ENCODE measurements around the gene SMARCAL1.

Gene SMARCAL1

DNA sequence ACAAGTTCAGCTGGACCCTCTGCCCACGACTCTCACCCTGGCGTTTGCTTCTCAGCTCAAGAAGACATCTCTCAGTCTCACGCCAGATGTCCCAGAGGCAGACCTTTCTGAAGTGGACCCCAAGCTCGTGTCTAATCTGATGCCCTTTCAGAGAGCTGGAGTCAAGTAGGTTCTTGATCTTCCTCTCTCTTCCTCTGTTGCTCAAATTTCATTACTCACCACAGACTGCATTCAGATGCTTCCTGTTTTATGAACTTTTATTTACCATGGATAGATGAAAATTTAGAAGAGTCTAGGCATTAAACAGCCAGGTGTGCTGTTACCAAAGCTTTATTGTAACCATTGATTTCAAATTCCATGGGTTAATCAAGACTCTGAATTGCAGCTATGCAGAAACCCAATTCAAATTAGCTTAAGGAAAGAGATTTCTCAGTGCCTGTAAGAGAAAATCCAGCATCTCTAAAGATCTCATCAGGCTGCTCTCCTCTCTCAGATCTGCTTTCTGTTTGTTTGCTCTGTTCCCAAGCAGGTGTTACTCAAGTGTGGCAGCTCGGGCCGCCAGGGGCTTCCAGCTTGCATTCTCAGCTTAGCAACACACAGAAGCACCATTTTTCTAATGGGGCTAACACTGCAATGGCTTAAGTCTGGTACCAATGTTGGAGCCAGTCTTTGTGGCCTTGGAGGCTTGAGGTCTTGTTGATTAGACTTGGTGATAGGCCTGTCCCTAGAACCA lies 16.5 kb downstream of the SMARCAL1 start:
- DNase-seq: no peak
- peaks cover 71 to 79% of the 10 kb centered on the region in 2 donors for H3K36me3 Mint-ChIP-seq
- no peak overlapping the region for H3K27ac Mint-ChIP-seq

DNA sequence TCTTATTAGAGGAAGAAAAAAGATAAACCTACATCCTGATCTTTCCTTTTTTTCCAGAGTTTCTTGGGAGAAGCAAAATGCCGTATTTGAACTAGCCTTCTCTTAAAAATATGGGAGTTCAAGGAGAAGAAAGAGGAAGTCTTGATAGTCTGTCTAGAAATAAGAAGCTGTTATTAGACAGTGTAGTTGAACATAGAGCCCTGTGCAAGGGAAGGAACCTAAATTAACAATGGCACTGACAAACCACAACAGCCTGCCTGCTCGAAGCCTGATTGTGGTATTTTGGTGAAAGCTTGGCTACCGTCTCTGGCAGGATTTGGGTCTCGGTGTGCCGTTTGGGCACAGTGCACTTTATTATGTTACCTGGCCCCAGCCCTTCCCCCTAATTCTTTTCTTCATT lies 17.1 kb downstream of the SMARCAL1 start:
- Mint-ChIP-seq H3K27ac (no peak overlapping the region), H3K4me1 (no peaks in the 10 kb centered on the region), H3K36me3 (peaks cover 70 to 78% of the 10 kb centered on the region in 2 donors), H3K4me3 (no peak overlapping the region), H3K9me3 (peaks cover 3 to 5% of the 10 kb centered on the region in 2 donors), H3K27me3 (no peaks in the 10 kb centered on the region)
- ATAC-seq (replicated peaks): no peak
- DNase-seq: no peak

More for the DNA sequence above, 16.5 kb downstream of the SMARCAL1 start:
- no peak for ATAC-seq (replicated peaks)
- no peaks in the 10 kb centered on the region for H3K4me1 Mint-ChIP-seq
- peaks cover 3 to 5% of the 10 kb centered on the region in 2 donors for H3K9me3 Mint-ChIP-seq
- no peaks in the 10 kb centered on the region for H3K27me3 Mint-ChIP-seq
- no peak overlapping the region for H3K4me3 Mint-ChIP-seq

DNA sequence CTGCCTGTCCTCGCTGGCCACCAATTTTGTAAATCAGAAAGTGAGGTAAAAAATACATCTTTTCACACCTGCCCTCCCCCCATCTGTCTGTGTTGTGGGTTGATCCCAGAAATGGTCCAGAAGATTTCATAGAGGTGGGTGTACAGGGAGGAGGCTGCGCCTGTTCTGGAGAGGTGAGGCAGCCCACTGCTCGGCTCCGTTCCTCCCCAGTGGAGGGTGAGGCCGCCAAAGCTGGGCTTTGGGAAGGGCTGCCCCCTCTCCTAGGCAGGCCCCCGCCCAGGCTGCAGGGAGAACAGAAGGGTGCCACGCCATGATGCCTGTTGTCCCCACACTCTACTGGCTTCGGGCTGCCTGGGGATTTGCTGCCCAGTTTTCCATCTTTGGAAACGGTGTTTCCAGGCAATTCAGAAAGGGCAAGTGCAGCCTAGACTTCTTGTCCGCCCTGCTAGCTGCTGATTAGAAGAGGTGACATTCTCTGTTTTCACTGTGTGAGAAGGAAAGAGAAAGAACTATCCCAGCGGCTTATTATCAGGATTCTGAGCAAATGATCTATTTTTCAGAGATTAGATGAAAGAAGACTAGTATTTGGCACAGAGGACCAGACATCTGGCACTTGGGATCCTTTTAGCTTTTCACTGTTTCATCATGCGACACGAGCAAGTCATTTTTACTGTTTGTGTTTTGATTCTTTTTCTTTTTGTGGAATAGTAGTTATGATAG lies 18.7 kb downstream of the SMARCAL1 start:
- DNase-seq: no peak
- Mint-ChIP-seq H3K4me1 (no peaks in the 10 kb centered on the region), H3K4me3 (no peak overlapping the region), H3K9me3 (no peaks in the 10 kb centered on the region), H3K36me3 (peaks cover 61 to 78% of the 10 kb centered on the region in 2 donors), H3K27ac (no peak overlapping the region), H3K27me3 (no peaks in the 10 kb centered on the region)
- no peak for ATAC-seq (replicated peaks)

DNA sequence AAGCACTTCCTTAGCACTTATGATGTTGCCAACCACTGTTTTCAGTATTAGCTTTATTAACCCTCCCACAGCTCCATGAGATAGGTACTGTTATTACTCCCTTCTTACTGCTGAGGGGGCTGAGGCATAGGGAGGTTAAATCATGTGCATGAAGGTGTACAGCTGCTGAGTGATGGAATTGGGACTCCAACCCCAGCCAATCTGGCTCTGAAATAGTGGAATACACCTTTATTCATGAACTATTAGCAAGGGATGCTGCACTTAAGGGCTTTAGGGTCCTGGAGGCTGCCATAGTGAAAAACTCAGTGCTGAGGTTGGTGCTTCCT lies 19.2 kb downstream of the SMARCAL1 start:
- no peaks in the 10 kb centered on the region for H3K4me1 Mint-ChIP-seq
- peaks cover 61 to 79% of the 10 kb centered on the region in 2 donors for H3K36me3 Mint-ChIP-seq
- H3K4me3 Mint-ChIP-seq: no peak overlapping the region
- H3K27me3 Mint-ChIP-seq: no peaks in the 10 kb centered on the region
- H3K27ac Mint-ChIP-seq: no peak overlapping the region
- no peaks in the 10 kb centered on the region for H3K9me3 Mint-ChIP-seq
- DNase-seq: no peak
- no peak for ATAC-seq (replicated peaks)

DNA sequence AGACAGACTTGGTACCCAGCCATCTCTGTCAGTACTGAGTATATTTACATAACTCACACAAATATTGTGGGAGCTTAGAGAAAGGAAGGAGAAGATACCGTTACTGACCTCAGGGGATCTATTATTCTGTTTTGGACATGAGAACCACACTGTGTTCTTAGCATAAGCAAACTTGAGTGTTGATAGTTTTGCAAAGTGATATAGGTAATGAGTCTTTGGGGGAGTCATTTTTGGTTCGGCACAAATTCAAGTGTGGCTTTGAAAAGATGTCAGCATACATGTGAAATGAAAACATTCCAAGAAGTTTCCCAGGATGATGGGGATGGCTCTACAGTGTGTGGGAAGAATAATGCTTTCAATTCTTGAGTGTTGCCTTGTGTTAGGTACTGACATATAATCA lies 24.1 kb downstream of the SMARCAL1 start:
- Mint-ChIP-seq H3K4me3 (no peak overlapping the region), H3K36me3 (peaks cover 48 to 69% of the 10 kb centered on the region in 2 donors), H3K9me3 (no peaks in the 10 kb centered on the region), H3K27ac (no peak overlapping the region), H3K4me1 (no peaks in the 10 kb centered on the region), H3K27me3 (no peaks in the 10 kb centered on the region)
- ATAC-seq (replicated peaks) (no peak), DNase-seq (no peak)

DNA sequence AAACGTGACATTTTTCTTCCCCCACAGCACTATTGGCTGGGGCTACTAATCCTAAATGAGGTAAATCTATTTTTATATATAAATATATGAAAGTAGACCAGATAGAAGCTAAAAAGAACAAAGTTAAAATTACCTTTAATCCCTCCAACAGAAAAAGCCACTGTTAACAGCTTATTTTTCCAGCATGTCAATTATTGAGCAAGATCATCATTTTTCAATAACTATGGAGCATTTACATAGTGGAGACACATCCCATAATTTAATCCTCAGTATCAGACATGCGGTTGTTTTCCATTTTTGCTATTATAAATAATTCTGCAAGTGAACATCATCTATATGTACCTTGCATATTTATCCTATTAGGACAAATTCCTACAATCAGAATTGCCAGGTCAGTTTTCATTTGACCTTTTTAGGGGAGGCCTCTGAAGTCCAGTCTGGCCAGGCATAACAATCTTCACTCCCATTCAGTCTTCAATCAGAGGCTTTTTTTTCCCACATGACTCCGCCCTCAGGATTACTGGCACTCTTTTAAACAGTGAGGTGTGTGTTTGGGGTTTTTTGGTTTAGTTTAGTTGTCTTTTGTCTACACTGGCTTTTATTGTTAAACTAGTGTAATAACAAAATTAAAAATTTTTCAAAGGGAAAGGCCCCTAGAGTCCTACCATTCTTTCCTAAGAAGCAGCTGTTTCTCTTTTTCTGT lies 29.2 kb downstream of the SMARCAL1 start:
- Mint-ChIP-seq H3K27ac (no peak overlapping the region), H3K36me3 (peaks cover 38 to 56% of the 10 kb centered on the region in 2 donors), H3K4me3 (no peak overlapping the region), H3K9me3 (no peaks in the 10 kb centered on the region), H3K4me1 (no peaks in the 10 kb centered on the region), H3K27me3 (no peaks in the 10 kb centered on the region)
- ATAC-seq (replicated peaks): no peak
- no peak for DNase-seq

DNA sequence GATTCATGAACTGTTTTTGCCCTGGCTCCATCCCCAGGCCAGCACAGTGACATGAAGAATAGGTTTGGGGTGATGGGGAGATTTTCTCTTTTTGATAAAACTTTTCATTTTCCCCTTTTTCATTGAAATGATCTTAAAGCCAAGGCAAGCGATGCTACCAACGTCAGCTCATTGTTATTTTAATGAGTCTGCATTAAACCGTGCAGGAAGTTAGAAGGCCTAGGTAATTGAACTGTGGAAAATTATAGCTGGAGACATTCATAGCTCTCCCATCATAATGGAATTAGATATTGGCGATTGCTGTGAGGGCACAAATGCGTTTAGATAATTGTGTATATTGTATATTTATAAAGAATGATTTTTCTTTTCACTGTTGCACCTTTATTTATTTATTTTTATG lies 33.2 kb downstream of the SMARCAL1 start:
- DNase-seq (no peak), ATAC-seq (replicated peaks) (no peak)
- H3K4me3 Mint-ChIP-seq: no peak overlapping the region
- H3K4me1 Mint-ChIP-seq: no peaks in the 10 kb centered on the region
- peaks cover 3 to 5% of the 10 kb centered on the region in 2 donors for H3K9me3 Mint-ChIP-seq
- H3K36me3 Mint-ChIP-seq: peaks cover 57 to 73% of the 10 kb centered on the region in 2 donors
- no peaks in the 10 kb centered on the region for H3K27me3 Mint-ChIP-seq
- no peak overlapping the region for H3K27ac Mint-ChIP-seq

DNA sequence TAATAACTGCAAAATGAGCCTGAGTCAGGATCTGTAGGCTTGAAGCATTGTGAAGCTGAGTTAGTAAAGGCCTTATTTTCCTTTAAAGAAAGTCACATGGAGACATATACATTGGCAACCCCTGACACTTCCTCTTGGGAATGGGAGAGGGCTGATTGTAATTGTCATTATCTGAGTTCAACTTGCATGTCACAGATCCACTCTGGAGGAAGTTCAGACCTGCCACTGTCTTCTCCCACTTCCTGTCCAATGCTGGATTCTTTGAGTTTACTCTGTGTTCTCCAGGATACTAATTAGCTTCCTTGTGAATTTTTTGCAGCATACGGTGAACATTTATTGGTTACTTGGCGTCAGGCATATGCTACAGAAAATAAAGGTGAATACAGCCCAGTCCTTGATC lies 34.1 kb downstream of the SMARCAL1 start:
- Mint-ChIP-seq H3K4me3 (no peak overlapping the region), H3K9me3 (peaks cover 3 to 5% of the 10 kb centered on the region in 2 donors), H3K36me3 (peaks cover 59 to 75% of the 10 kb centered on the region in 2 donors), H3K4me1 (no peaks in the 10 kb centered on the region), H3K27ac (no peak overlapping the region), H3K27me3 (no peaks in the 10 kb centered on the region)
- DNase-seq (no peak), ATAC-seq (replicated peaks) (no peak)

DNA sequence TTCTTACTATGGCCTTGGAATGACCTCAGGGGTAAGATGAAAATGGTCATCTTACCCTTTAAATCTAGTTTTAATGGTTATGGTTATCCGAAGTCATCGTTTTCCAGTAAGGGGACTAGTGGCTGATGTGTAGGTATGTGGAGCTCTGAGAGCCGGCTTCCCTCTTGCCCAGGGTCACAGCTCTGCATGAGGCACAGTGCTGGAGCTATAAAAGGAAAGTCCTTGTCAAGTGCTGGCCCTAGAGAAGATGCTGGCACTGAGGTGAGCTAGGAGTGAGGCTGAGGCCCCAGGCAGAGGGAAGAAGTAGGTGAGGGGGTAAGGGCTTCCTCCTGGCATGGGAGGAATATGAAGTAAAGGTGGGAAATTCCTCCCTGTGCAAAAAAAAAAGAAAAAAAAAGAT lies 35.0 kb downstream of the SMARCAL1 start:
- ATAC-seq (replicated peaks) (no peak), DNase-seq (no peak)
- Mint-ChIP-seq H3K4me3 (no peak overlapping the region), H3K4me1 (no peaks in the 10 kb centered on the region), H3K9me3 (peaks cover 3 to 5% of the 10 kb centered on the region in 2 donors), H3K27ac (no peak overlapping the region), H3K27me3 (no peaks in the 10 kb centered on the region), H3K36me3 (peaks cover 62 to 79% of the 10 kb centered on the region in 2 donors)

DNA sequence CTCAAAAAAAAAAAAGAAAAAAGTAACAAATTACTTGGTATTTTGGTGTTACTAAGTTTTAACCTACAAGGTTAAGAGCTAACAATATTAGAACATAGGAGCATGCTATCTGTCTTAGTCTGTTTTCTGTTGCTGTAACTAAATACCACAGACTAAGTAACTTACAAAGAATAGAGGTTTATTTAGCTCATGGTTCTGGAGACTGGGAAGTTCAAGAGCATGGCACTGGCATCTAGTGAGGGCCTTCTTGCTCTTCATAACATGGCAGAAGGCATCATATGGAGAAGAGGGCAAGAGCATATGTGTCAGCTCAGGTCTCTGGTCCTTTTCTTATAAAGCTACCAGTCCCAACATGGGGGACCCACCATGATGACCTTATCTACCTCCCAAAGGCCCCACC lies 36.5 kb downstream of the SMARCAL1 start:
- Mint-ChIP-seq H3K9me3 (peaks cover 3 to 5% of the 10 kb centered on the region in 2 donors), H3K27me3 (no peaks in the 10 kb centered on the region), H3K4me3 (no peak overlapping the region), H3K27ac (no peak overlapping the region), H3K4me1 (no peaks in the 10 kb centered on the region), H3K36me3 (peaks cover 62 to 75% of the 10 kb centered on the region in 2 donors)
- ATAC-seq (replicated peaks): no peak
- DNase-seq: no peak

DNA sequence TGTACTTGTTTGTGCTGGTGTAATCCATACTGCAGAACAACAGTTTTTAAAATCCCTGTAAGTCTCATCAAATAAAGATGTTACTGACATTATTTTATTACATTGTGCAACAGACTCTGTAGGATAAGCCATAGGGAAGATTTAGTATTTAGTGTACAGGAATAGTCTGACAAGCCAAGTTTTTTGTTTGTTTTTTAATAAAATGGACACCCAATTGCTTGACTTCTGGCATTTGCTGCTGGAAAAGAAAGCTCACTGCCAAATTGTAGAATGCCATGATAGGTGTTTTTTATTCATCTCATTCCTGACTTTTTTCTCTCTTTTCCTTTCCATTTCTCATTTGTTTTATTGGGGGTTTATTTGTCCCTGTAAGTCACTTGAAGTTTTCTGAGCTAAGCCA lies 38.1 kb downstream of the SMARCAL1 start:
- Mint-ChIP-seq H3K27me3 (no peaks in the 10 kb centered on the region), H3K36me3 (peaks cover 62 to 77% of the 10 kb centered on the region in 2 donors), H3K4me1 (no peaks in the 10 kb centered on the region), H3K9me3 (peaks cover 3 to 5% of the 10 kb centered on the region in 2 donors), H3K27ac (no peak overlapping the region), H3K4me3 (no peak overlapping the region)
- ATAC-seq (replicated peaks) (no peak), DNase-seq (no peak)

DNA sequence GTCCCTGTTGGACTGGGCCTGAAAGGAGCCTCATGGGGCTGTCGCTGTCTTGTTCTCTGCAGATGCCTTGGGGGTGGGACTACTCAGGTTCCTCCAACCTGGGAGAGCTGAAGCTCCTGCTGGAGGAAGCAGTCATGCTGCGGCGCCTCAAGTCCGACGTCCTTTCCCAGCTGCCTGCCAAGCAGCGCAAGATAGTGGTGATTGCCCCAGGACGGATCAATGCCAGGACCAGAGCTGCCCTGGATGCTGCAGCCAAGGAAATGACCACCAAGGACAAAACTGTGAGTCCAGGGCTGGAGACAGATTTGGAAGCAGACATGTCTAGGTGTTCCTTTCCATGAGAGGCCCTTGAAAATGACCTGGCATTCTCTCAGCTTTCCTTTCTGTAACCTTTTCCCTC lies 38.5 kb downstream of the SMARCAL1 start:
- DNase-seq: no peak
- Mint-ChIP-seq H3K4me3 (no peak overlapping the region), H3K4me1 (no peaks in the 10 kb centered on the region), H3K27ac (no peak overlapping the region), H3K9me3 (peaks cover 3 to 5% of the 10 kb centered on the region in 2 donors), H3K27me3 (no peaks in the 10 kb centered on the region), H3K36me3 (peaks cover 65 to 79% of the 10 kb centered on the region in 2 donors)
- ATAC-seq (replicated peaks): no peak

DNA sequence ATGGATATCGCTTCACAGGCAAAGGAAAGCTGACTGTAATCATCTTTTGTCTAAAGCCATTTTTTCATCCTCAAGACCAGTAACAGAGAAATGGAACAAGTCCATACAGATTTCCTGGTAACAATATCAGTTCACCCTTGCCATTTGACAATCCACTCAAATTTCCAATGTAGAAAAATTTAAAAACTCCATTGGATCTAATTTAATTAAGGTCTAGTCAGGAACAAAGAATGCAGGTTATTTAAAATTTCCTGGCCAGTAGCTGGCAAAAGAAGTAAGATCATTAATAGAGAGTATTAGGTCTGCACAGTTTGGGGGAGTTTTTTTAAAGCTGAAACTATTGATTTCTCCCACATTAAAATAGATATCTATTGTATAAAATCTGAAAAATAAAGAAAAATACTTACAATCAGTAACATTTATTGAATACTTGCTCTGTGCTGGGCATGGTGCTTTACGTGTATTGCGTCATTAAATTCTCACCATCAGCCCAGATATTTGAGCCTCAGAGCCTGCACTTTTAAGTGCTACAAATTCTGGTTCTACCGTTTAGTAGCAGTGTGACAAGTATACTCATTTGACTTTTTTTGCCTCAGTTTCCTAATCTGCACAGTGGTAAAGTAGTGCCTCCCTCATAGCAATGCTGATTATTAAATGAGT lies 41.8 kb downstream of the SMARCAL1 start:
- Mint-ChIP-seq H3K27me3 (no peaks in the 10 kb centered on the region), H3K4me1 (no peaks in the 10 kb centered on the region), H3K9me3 (peaks cover 0 to 3% of the 10 kb centered on the region in 2 donors), H3K27ac (no peak overlapping the region), H3K36me3 (peaks cover 51 to 61% of the 10 kb centered on the region in 2 donors), H3K4me3 (no peak overlapping the region)
- no peak for DNase-seq
- ATAC-seq (replicated peaks): no peak

DNA sequence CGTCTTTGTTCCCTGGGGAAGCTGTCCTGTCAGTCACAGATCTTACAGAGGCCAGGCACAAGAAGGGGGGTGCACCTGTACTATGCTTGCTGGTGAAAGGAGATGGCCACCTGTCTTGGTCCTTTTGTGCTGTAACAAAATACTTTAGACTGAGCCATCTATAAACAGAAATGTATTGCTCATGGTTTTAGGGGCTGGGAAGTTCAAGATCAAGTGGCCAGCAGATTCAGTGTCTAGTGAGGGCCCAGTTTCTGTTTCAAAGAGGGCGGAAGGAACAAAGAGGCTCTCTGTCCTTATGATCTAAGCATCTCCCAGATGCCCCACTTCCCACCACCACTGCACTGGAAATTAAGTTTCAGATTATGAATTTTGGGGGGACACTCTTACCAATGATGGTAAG lies 50.9 kb downstream of the SMARCAL1 start:
- H3K27ac Mint-ChIP-seq: no peak overlapping the region
- no peaks in the 10 kb centered on the region for H3K4me1 Mint-ChIP-seq
- DNase-seq: no peak
- H3K9me3 Mint-ChIP-seq: peaks cover 0 to 3% of the 10 kb centered on the region in 2 donors
- no peak overlapping the region for H3K4me3 Mint-ChIP-seq
- peaks cover 11 to 45% of the 10 kb centered on the region in 2 donors for H3K36me3 Mint-ChIP-seq
- ATAC-seq (replicated peaks): no peak
- H3K27me3 Mint-ChIP-seq: no peaks in the 10 kb centered on the region

All from stimulated activated naive B cell treated with anti-CD40 and anti-IgM and Interleukin-4, amounts not matched to agents 10 μg/mL and 1 μg/mL and 100 μg/mL, for 72 hours (primary cell).